ENCODE results near the gene SELENOO.
A peak's percentile ranks its signal among the peaks of the same experiment; 100 is the strongest.

Gene SELENOO

DNA sequence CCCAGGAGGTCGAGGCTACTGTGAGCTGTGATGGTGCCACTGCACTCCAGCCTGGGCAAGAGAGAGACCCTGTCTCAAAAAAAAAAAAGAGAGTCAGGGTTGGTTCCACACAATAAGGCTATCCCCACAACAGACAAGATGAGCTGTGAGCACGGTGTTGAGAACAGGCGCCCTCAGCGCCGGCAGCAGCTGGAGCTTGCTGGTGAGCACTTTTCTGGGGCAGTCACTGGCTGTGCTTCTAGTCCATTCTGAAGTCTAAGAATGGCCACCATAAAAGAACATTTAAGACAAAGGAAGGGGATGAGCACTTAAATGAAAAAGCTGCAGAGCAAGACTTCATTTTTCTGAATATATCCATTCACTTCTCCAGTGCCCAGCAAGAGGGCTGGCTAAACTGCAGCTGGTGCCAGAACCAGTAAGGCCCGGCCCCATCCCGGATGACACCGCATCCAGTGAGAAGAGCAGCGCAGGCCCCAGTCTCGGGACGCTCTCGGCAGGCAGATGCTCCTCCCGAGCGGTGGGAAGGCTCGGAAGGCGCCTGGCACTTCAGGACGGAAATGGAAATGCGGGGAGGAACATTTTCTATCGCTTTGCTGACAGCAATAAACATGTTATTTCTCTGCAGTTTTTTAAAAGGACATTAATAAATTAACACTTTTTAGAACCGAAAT lies 31.8 kb downstream of the SELENOO start:
- TF ChIP-seq, protein P1, sequence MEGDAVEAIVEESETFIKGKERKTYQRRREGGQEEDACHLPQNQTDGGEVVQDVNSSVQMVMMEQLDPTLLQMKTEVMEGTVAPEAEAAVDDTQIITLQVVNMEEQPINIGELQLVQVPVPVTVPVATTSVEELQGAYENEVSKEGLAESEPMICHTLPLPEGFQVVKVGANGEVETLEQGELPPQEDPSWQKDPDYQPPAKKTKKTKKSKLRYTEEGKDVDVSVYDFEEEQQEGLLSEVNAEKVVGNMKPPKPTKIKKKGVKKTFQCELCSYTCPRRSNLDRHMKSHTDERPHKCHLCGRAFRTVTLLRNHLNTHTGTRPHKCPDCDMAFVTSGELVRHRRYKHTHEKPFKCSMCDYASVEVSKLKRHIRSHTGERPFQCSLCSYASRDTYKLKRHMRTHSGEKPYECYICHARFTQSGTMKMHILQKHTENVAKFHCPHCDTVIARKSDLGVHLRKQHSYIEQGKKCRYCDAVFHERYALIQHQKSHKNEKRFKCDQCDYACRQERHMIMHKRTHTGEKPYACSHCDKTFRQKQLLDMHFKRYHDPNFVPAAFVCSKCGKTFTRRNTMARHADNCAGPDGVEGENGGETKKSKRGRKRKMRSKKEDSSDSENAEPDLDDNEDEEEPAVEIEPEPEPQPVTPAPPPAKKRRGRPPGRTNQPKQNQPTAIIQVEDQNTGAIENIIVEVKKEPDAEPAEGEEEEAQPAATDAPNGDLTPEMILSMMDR (IDR thresholded peaks at IDR 0.05), result no peak
- no peaks in the 10 kb centered on the region for H3K27me3 ChIP-seq
- intact Hi-C loops (cut with DNase I; ENCODE audit: low total_unique reads), result no loop called here

DNA sequence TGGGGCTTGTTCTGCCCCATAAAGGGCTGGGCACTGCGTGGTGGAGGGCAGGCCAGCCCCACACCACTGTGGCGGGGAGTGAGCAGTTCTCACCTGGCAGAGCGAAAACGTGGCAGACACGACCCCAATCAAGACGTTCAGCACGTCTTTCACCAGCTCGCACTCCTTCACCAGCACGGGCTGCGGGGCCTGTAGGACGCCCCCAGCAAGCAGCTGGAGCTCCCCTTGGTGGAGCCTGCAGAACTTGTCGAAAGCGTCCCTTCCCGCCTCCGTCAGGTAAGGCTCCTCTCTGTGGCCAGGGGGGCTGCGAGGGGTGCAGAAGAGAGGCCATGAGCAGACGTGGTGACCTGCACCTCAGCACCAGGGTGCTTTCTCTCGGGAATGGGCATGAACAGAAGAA lies 32.4 kb downstream of the SELENOO start:
- H3K36me3 ChIP-seq, result peaks cover 8 to 68% (median 48%) of the 10 kb centered on the region in 3 donors
- DNase-seq, result no peak
- H3K4me1 ChIP-seq, result no peaks in the 10 kb centered on the region
- TF ChIP-seq, protein P1 (IDR thresholded peaks at IDR 0.05), result no peak
- no peak overlapping the region for H3K27ac ChIP-seq
- intact Hi-C loops (cut with DNase I; ENCODE audit: low total_unique reads), result no loop called here
- no peak overlapping the region for H3K4me3 ChIP-seq
- H3K27me3 ChIP-seq, result no peaks in the 10 kb centered on the region
- H3K9me3 ChIP-seq, result no peaks in the 10 kb centered on the region

More for the DNA sequence above, 31.8 kb downstream of the SELENOO start:
- no peak overlapping the region for H3K27ac ChIP-seq
- no peak for DNase-seq
- no peaks in the 10 kb centered on the region for H3K4me1 ChIP-seq
- H3K4me3 ChIP-seq, result no peak overlapping the region
- H3K36me3 ChIP-seq, result peaks cover 11 to 69% (median 51%) of the 10 kb centered on the region in 3 donors
- H3K9me3 ChIP-seq, result no peaks in the 10 kb centered on the region

DNA sequence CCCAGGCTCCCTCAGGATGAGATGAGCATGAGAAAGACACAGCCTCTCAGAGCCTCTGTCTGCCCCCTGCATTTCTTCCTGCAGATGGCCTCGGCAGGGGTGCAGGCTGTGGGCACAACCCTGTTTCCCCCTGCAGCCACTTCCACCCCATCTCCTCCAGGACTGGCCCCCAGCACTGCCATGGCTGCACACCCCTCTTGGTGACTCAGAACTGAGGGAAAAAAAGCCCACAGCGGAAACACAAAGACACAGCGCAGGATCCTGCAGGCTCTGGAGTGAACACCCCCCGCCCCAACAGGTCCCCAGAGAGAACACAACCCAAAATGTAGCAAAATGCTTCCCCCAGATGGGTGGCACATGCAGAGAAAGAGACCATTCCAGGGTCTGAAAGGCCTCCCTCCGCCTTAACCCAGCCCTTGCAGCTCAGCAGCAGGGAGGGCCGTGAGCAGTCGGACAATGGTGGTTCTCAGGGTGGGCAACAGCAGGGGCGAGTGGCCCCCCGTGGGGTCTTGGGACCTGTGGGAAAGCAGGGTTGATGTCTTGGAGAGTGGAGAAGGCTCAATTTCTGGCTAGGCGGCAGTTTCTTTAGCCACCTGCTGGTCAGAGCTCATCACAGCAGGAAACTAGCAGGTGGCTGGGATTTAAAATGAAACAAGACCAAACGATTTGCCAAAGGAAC lies 36.1 kb downstream of the SELENOO start:
- Histone ChIP-seq H3K36me3 (peaks cover 5 to 66% (median 44%) of the 10 kb centered on the region in 3 donors), H3K27ac (no peak overlapping the region), H3K4me1 (peaks cover 0 to 16% (median 13%) of the 10 kb centered on the region in 4 donors), H3K9me3 (no peaks in the 10 kb centered on the region), H3K4me3 (no peak overlapping the region), H3K27me3 (no peaks in the 10 kb centered on the region)
- TF ChIP-seq, protein P1 (IDR thresholded peaks at IDR 0.05), result no peak
- DNase-seq, result no peak
- intact Hi-C loops (cut with DNase I; ENCODE audit: low total_unique reads), result no loop called here

DNA sequence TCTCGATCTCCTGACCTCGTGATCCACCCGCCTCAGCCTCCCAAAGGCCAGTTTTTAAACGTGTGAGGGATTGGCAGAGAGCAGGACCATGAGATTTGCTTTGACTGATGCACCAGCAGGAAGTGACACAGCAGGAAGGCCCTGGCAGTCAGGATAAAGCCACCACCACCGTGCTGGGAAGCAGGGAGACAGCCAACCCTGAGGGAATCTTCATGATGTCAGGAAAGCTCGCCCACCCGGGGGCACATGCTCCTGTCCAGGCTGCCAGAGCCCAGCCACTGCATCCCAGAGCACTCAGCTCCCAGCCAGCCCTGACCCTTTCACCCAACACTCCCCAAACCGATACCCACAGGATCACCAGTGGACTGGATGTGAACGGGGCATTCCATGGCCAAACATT lies 37.9 kb downstream of the SELENOO start:
- no peaks in the 10 kb centered on the region for H3K27me3 ChIP-seq
- TF ChIP-seq, protein P1 (IDR thresholded peaks at IDR 0.05), result no peak
- H3K4me1 ChIP-seq, result peaks cover 0 to 35% (median 26%) of the 10 kb centered on the region in 4 donors
- no peaks in the 10 kb centered on the region for H3K9me3 ChIP-seq
- no peak for DNase-seq
- intact Hi-C loops (cut with DNase I; ENCODE audit: low total_unique reads), result no loop called here
- no peak overlapping the region for H3K4me3 ChIP-seq
- no peak overlapping the region for H3K27ac ChIP-seq
- H3K36me3 ChIP-seq, result peaks cover 5 to 47% (median 29%) of the 10 kb centered on the region in 3 donors

DNA sequence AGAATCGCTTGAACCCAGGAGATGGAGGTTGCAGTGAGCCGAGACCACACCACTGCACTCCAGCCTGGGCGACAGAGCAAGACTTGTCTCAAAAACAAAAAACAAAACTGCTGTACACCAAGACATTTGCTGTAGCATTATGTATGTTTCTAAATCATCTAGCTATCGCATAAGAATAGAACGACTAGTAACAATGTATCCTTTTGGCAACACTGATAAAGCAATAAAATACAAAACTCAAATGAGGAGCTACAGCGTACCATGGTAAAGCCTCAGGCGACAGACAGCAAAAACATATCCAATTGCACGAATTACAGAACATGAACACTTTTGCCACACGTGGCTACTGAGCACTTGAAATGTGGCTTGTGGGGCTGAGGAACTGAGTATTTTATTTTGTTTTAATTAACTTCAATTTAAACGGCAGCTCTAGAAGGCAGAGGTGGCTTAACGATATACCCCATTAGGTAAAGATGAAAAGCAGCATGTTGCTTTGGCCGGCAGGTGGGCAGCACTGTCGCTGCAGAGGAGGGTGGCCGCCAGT lies 41.7 kb downstream of the SELENOO start:
- TF ChIP-seq, protein P1 (IDR thresholded peaks at IDR 0.05), result no peak
- Histone ChIP-seq H3K4me1 (peaks cover 0 to 51% (median 41%) of the 10 kb centered on the region in 4 donors), H3K36me3 (peaks cover 5 to 44% (median 21%) of the 10 kb centered on the region in 3 donors), H3K9me3 (no peaks in the 10 kb centered on the region), H3K27ac (no peak overlapping the region), H3K27me3 (no peaks in the 10 kb centered on the region), H3K4me3 (peak overlapping the region; percentile 77 to 95)
- DNase-seq, result no peak
- intact Hi-C loops (cut with DNase I; ENCODE audit: low total_unique reads), result loop anchor here (10.0 kb wide), 1 partner anchor 262 kb away; the partner anchor contains the start of genes LMF2 and NCAPH2
